22Rv1 (cell line): ENCODE measurements around the gene SPOCK2.

Experiments used
- H3K27ac ChIP-seq: fragments of 450-650 bp; 2 replicates; pipeline ENCODE4 v1.5.1; 2017
- CTCF ChIP-seq: fragments of 450-650 bp; IDR thresholded peaks from 2 replicates; pipeline ENCODE4 v1.5.1; 2017; ENCODE audit warnings: mild to moderate bottlenecking
- ZFX ChIP-seq: fragments of 450-650 bp; IDR thresholded peaks from 2 replicates; pipeline ENCODE4 v1.6.1; 2017; ENCODE audit warnings: antibody characterized with exemption, borderline replicate concordance

SPOCK2 gene

DNA sequence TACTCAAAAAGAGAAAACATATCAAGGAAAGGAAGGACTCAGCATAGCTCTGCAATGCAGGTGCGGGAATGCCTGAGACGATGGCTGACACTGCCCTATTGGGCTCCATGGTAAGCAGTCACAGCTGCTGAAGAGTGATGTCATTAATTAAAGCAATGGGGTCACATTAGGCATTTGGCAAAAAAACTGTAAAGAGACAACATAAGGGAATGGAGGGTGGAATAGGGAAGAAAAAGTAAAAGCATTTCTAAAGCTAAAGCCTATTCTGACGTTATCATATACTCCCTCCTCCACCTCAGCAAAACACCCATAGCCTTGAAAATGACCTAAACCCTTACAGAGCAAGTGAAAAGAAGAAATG is 38.5 kb upstream of the SPOCK2 start:
- no peak overlapping the region for H3K27ac ChIP-seq
- no peak for TF ChIP-seq CTCF
- no peak for TF ChIP-seq ZFX

DNA sequence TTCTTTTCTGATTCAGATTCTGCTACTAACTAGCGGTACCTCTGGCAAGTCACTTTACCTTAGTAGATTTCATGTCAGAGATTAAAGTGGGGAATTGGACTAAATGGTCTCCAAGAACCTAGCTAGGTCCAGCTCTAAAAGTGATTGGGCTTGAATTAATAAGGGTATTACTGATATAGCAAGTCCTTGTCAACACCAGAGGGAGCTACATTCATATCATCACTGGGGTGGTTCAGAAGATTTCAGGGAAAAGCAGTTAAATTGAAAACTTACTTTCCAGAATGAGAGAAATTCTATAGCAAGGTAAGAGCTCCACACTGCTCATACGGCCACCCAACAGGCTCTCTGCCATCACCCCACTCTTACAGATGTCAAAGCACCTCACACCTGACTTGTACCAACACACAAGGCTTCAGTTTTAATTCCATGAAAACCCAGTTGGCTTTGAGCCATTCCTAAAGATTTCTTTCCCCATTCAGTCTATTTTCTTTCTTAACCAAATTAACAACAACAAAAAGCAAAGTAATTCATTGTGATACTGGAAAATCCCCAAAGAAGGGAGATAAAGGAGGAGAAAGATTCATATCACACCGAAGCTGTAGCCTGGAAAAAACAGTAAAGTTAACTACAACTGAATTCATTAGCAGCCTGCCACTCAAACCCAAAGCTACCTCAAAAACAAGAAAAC is 38.0 kb upstream of the SPOCK2 start:
- H3K27ac ChIP-seq: no peak overlapping the region
- TF ChIP-seq CTCF: peak; percentile 55
- TF ChIP-seq ZFX: no peak

GRCh38 chr10:72124989-72125388 is 36.6 kb upstream of the SPOCK2 start:
- H3K27ac ChIP-seq: peak overlapping the region; percentile 50
- TF ChIP-seq CTCF: no peak
- no peak for TF ChIP-seq ZFX

- TF ChIP-seq ZFX: no peak
- no peak for TF ChIP-seq CTCF
- peak overlapping the region; percentile 50 for H3K27ac ChIP-seq
These were observed 36.0 kb upstream of the SPOCK2 start for GRCh38 chr10:72124381-72124780.

DNA sequence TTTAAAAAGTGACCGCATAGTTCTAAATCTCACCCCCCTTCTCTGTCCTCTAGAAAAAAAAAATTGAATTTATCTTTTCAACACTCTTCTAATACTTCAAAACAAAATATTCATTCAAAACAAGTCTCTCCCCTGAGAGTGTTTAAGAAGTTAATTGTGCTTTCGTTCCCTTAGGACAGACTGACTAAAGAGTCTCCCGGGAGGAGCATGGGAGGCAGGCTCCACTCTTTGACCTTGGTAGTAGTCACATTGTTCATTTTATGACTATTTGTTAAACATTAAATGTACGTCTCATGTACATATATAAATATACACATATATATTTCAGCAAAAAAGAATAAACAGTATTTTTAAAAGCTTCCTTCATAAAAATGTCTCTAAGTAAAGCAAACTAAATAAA is 35.3 kb upstream of the SPOCK2 start:
- no peak for TF ChIP-seq CTCF
- TF ChIP-seq ZFX: no peak
- peak overlapping the region; percentile 50 for H3K27ac ChIP-seq

GRCh38 chr10:72122221-72122620 is 33.9 kb upstream of the SPOCK2 start:
- no peak overlapping the region for H3K27ac ChIP-seq
- TF ChIP-seq CTCF: no peak
- TF ChIP-seq ZFX: no peak

DNA sequence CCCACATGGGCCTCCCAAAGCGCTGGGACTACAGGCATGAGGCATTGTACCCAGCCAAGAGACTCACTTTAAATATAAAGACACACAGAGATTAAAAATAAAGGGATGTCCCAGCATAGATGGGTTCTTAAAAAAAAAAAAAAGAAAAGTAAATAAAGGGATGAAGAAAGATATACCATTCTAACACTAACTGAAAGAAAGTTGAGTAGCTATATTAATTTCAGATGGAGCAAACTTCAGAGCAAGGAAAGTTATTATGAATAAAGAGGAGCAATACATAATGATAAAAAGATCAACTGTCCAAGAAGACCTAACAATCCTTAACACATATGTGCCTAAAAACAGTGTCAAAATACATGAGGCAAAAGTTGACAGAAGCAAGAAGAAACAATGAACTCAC is 33.0 kb upstream of the SPOCK2 start:
- TF ChIP-seq CTCF (no peak), ZFX (no peak)
- H3K27ac ChIP-seq: no peak overlapping the region
